HepG2 (cell line): Measurements from ENCODE around the gene AGPAT3. TPM values are rescaled to one million over a fixed set of nuclear protein-coding genes. Genes with fewer than 3 reads are reported as not detected.
A peak's percentile ranks its signal among the peaks of the same experiment; 100 is the strongest.

Source experiments
- ATAC-seq: fragments of 200-7000 bp; cut with Tn5 transposase; 3 replicates; pipeline ENCODE4 v1.9.1; 2020; ENCODE audit warnings: mild to moderate bottlenecking, moderate library complexity
- BruUV-seq: library from RNA; stranded (reverse); fragments of 400-500 nt; replicated peaks from 2 replicates; lab custom pipeline; 2021; lab: Mats Ljungman, UMichigan
- CTCF ChIA-PET: fragments of 300-600 bp; formaldehyde crosslinking; extraction: SDS; loops from one replicate; lab custom pipeline; 2021; ENCODE audit warnings: low total read pairs, inconsistent platforms, low intra/inter-chr PET ratio; lab: Yijun Ruan, JAX
- POLR2A ChIA-PET: fragments of 350-600 bp; sonication (Branson Sonifier 250); formaldehyde crosslinking; loops from one replicate; lab custom pipeline; 2020; ENCODE audit warnings: antibody characterized with exemption, inconsistent platforms; lab: Yijun Ruan, JAX
- DNase-seq: peaks from one replicate; pipeline ENCODE4 v3.0.0-alpha.2; 2015; ENCODE audit warnings: low spot score
- FAIRE-seq: peaks from 3 replicates; lab custom pipeline; 2011; peaks lifted over from hg19 to GRCh38; lab: Jason Lieb, UNC
- H2AFZ ChIP-seq: one replicate; pipeline ENCODE4 v1.6.1; 2011; ENCODE audit warnings: low read length, inconsistent platforms
- H3K27ac ChIP-seq: fragments of 300-600 bp; 3 replicates; pipeline ENCODE4 v1.8.0; 2011; ENCODE audit warnings: mixed run types, mild to moderate bottlenecking, mixed read lengths, low read length, inconsistent platforms; ENCODE audit not compliant: insufficient read depth; ENCODE audit errors: extremely low read length
- H3K27me3 ChIP-seq, 2 experiments: fragments of 200-600 bp in 1 of 2; 2 replicates in 1 of 2; 3 replicates in 1 of 2; pipeline versions ENCODE4 v1.6.0 to v1.8.0; 2011; ENCODE audit warnings: low read length in 2 of 2, mild to moderate bottlenecking in 2 of 2, moderate library complexity in 2 of 2, inconsistent platforms in 1 of 2; ENCODE audit not compliant: insufficient read depth in 2 of 2, control insufficient read depth in 1 of 2
- H3K36me3 ChIP-seq, 2 experiments: fragments of 200-600 bp in 1 of 2; replicated peaks in 1 of 2; 2 replicates in 1 of 2; 3 replicates in 1 of 2; pipeline versions ENCODE4 v1.5.1 to v1.8.0; 2011; ENCODE audit warnings: low read length in 2 of 2, inconsistent platforms in 1 of 2; ENCODE audit not compliant: insufficient read depth in 2 of 2, control insufficient read depth in 1 of 2
- H3K4me1 ChIP-seq: 2 replicates; pipeline ENCODE4 v1.5.1; 2012; ENCODE audit warnings: low read length, inconsistent platforms; ENCODE audit not compliant: insufficient read depth
- H3K4me2 ChIP-seq: 2 replicates; pipeline ENCODE4 v1.6.0; 2011; ENCODE audit warnings: low read depth, low read length, inconsistent platforms
- H3K4me3 ChIP-seq, 3 experiments: fragments of 200-600 bp in 1 of 3; sonication (generic), shearing (Covaris generic) in 1 of 3; replicated peaks in 1 of 3; 2 replicates each; pipeline ENCODE4 v1.5.1; 2011 to 2016; ENCODE audit warnings: low read length in 3 of 3, inconsistent platforms in 2 of 3, low read depth in 2 of 3, mild to moderate bottlenecking in 2 of 3, control low read depth in 1 of 3, mixed read lengths in 1 of 3; ENCODE audit not compliant: insufficient read depth in 1 of 3
- H3K79me2 ChIP-seq: one replicate; pipeline ENCODE4 v1.6.1; 2011; ENCODE audit warnings: low read length, inconsistent platforms; ENCODE audit not compliant: insufficient read depth
- H3K9ac ChIP-seq: 2 replicates; pipeline ENCODE4 v1.6.0; 2011; ENCODE audit warnings: mild to moderate bottlenecking, low read depth, low read length, inconsistent platforms; ENCODE audit not compliant: insufficient read depth
- H3K9me3 ChIP-seq: 2 replicates; pipeline ENCODE4 v1.5.1; 2012; ENCODE audit warnings: mild to moderate bottlenecking, low read length
- H4K20me1 ChIP-seq: 2 replicates; pipeline ENCODE4 v1.6.0; 2011; ENCODE audit warnings: inconsistent platforms, mild to moderate bottlenecking, low read length, moderate library complexity; ENCODE audit not compliant: insufficient read depth
- EHMT2 ChIP-seq: fragments of 200-600 bp; sonication (generic); IDR thresholded peaks from 2 replicates; pipeline ENCODE4 v1.7.0; 2017; ENCODE audit warnings: antibody characterized with exemption, low read depth, low read length, borderline replicate concordance
- FOXA3 ChIP-seq: IDR thresholded peaks from 2 replicates; pipeline ENCODE4 v1.6.1; 2016; ENCODE audit warnings: missing genetic modification reagents, missing compliant biosample characterization
- PHB2 ChIP-seq: fragments of 450-650 bp; IDR thresholded peaks from 2 replicates; pipeline ENCODE4 v1.6.1; 2018; ENCODE audit not compliant: partially characterized antibody
- POGZ ChIP-seq: sonication (generic); formaldehyde crosslinking; IDR thresholded peaks from 2 replicates; pipeline ENCODE4 v1.4.0; 2020; ENCODE audit warnings: mild to moderate bottlenecking, missing genetic modification reagents
- RBM39 ChIP-seq: fragments of 200-400 bp; formaldehyde crosslinking; IDR thresholded peaks from one replicate; pipeline ENCODE4 v1.6.1; 2018; ENCODE audit warnings: antibody characterized with exemption, mild to moderate bottlenecking, low read depth, low read length; ENCODE audit not compliant: poor library complexity, severe bottlenecking
- ZBTB38 ChIP-seq: sonication (generic); formaldehyde crosslinking; IDR thresholded peaks from 2 replicates; pipeline ENCODE4 v1.5.1; 2020; ENCODE audit warnings: mild to moderate bottlenecking, missing genetic modification reagents
- ZNF160 ChIP-seq: sonication (generic); formaldehyde crosslinking; IDR thresholded peaks from 2 replicates; pipeline ENCODE4 v1.8.0; 2022; ENCODE audit warnings: mild to moderate bottlenecking, inconsistent platforms, missing genetic modification reagents
- ZNF256 ChIP-seq: sonication (generic); formaldehyde crosslinking; conservative IDR thresholded peaks from 2 replicates; pipeline ENCODE4 v1.4.0; 2020; ENCODE audit warnings: missing genetic modification reagents
- ZNF3 ChIP-seq: IDR thresholded peaks from 2 replicates; pipeline ENCODE4 v1.7.0; 2017; ENCODE audit warnings: inconsistent platforms
- ZNF484 ChIP-seq: sonication (generic); formaldehyde crosslinking; IDR thresholded peaks from 2 replicates; pipeline ENCODE4 v1.5.1; 2020; ENCODE audit warnings: mild to moderate bottlenecking, low read depth, missing genetic modification reagents, borderline replicate concordance
- WGBS: methylation state at CpG from one replicate; pipeline ENCODE4 v1.1.6; 2017; ENCODE audit warnings: low lambda C conversion rate; 5-methylcytosine and 5-hydroxymethylcytosine counted together
- in situ Hi-C: cut with HindIII; loops from 2 replicates; pipeline ENCODE4 v1.10.0; 2017; ENCODE audit warnings: low pct_unique_long_range_greater_than_20kb; ENCODE audit not compliant: extremely low pct_ligation_motif_present
- intact Hi-C: fragments of 100-400 bp; cut with micrococcal nuclease; formaldehyde crosslinking; loops from one replicate; pipeline ENCODE4 v1.10.0; 2022; ENCODE audit not compliant: unreplicated experiment
- polyA plus RNA-seq, 8 experiments: library from polyadenylated mRNA; depleted of rRNA in 3 of 8; stranded (reverse) in 7 of 8; unstranded in 1 of 8; fragments of >200 nt; fragmentation: Illumina TruSeq in 4 of 8; extraction: Trizol in 4 of 8; gene quantifications; 2 replicates each; pipeline versions ENCODE4 v1.2.1 to v1.2.3, GENCODE V29; 2011 to 2016; ENCODE audit warnings: low read depth in 4 of 8, missing spikeins in 1 of 8, mixed read lengths in 1 of 8; ENCODE audit not compliant: insufficient read depth in 1 of 8
- total RNA-seq, 5 experiments: library from RNA; depleted of rRNA; stranded (reverse); fragments of >200 nt; fragmentation: Illumina TruSeq; extraction: Trizol; gene quantifications; 2 replicates each; pipeline ENCODE4 v1.2.3, GENCODE V29; 2016; ENCODE audit warnings: low read depth in 1 of 5
- TF ChIP-seq, protein P1 (sequence below): IDR thresholded peaks from 2 replicates; pipeline ENCODE4 v1.6.1; 2016; ENCODE audit warnings: missing compliant biosample characterization, missing genetic modification reagents, borderline replicate concordance
- TF ChIP-seq, protein P2 (sequence below): sonication (generic); formaldehyde crosslinking; IDR thresholded peaks from 2 replicates; pipeline ENCODE4 v1.4.0; 2020; ENCODE audit warnings: low read depth, mild to moderate bottlenecking, missing genetic modification reagents
- TF ChIP-seq, protein P3 (sequence below): sonication (generic); formaldehyde crosslinking; IDR thresholded peaks from 2 replicates; pipeline ENCODE4 v1.5.0; 2020; ENCODE audit warnings: mild to moderate bottlenecking, missing genetic modification reagents, borderline replicate concordance

The AGPAT3 gene
- total and polyA plus RNA-seq, 2 of the 13 experiments (the other 11 are each of a cell fraction or from before 2014, with no cell fraction given), result 32.2 to 54.4 TPM

DNA sequence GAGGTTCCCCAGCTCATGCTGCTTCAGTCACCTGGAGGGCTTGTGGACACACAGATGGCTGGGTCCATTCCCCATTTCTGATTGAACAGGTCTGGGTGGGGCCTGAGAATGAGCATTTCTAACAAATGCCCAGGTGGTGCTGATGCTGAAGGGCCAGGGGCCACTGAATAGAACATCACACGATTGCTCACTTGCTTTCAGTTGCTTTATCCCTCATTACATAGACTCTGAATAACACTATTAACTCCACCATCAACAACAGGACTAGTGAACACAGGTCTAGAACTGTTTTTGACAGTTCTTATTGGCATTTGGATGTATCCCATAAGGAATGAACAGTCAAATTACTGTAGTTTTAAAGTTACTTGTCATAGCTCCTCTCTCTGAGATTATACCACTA lies 159.2 kb downstream of the AGPAT3 start (continued):
- TF ChIP-seq, protein P1, sequence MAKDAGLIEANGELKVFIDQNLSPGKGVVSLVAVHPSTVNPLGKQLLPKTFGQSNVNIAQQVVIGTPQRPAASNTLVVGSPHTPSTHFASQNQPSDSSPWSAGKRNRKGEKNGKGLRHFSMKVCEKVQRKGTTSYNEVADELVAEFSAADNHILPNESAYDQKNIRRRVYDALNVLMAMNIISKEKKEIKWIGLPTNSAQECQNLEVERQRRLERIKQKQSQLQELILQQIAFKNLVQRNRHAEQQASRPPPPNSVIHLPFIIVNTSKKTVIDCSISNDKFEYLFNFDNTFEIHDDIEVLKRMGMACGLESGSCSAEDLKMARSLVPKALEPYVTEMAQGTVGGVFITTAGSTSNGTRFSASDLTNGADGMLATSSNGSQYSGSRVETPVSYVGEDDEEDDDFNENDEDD (CRISPR knock-in tag), result no peak
- no peak for TF ChIP-seq PHB2
- TF ChIP-seq ZBTB38, result no peak
- TF ChIP-seq ZNF484, result no peak
- TF ChIP-seq, protein P2, sequence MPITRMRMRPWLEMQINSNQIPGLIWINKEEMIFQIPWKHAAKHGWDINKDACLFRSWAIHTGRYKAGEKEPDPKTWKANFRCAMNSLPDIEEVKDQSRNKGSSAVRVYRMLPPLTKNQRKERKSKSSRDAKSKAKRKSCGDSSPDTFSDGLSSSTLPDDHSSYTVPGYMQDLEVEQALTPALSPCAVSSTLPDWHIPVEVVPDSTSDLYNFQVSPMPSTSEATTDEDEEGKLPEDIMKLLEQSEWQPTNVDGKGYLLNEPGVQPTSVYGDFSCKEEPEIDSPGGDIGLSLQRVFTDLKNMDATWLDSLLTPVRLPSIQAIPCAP (CRISPR knock-in tag), result no peak
- no peak for TF ChIP-seq ZNF3
- TF ChIP-seq, all 625 proteins: peak for 0

DNA sequence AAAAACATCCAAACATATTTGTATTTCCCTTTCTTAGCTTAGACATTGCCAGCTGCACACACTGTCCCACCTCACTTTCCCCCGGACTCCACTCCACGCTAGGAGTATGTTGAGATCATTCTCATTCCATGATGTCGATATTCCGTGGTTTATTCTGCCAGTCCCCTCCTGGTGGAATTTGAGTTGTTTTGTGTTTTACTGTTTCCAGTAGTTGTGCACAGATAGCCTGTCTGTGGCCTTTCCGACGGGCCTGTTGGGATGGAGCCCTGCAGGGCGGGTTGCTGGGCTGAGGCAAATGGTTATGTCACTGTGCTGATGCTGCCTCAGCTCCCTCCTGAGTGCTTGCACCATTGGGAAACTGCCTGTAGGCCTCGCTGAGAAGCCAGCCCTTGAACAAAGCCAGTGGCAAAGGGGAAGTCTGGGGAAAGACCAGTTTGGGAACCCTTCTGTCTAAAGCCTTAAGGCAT lies 159.9 kb downstream of the AGPAT3 start:
- no peak overlapping the region for H3K9ac ChIP-seq
- DNase-seq (no peak), FAIRE-seq (no peak), ATAC-seq (peak; percentile 42; the same call in 2 of the 3 replicates)
- peaks cover 0 to 5% of the 10 kb centered on the region in 2 experiments; a peak in 1 of 5 replicates for H3K36me3 ChIP-seq
- CTCF ChIA-PET, result no interaction called here
- POLR2A ChIA-PET, result no interaction called here
- in situ Hi-C loops, result loop anchor here (5.0 kb wide), 1 partner anchor 42 kb away; no protein-coding TSS in a partner anchor
- no peak overlapping the region for H3K4me2 ChIP-seq
- peaks cover 50% of the 10 kb centered on the region for H3K4me1 ChIP-seq
- no peak overlapping the region for H3K27ac ChIP-seq
- peaks cover 89% of the 10 kb centered on the region for H3K79me2 ChIP-seq
- no peak overlapping the region for H2AFZ ChIP-seq
- H3K27me3 ChIP-seq, result no peaks in the 10 kb centered on the region
- H3K4me3 ChIP-seq, result no peak overlapping the region
- BruUV-seq, result no TSS peak
- H4K20me1 ChIP-seq, result peaks cover 17% of the 10 kb centered on the region
- 91% methylated on average over 7 of the region's 8 CpGs for WGBS
- TF ChIP-seq ZNF256 (CRISPR knock-in tag) (no peak), EHMT2 (no peak), FOXA3 (no peak), POGZ (no peak), ZNF160 (no peak), RBM39 (no peak)
- TF ChIP-seq, protein P3, sequence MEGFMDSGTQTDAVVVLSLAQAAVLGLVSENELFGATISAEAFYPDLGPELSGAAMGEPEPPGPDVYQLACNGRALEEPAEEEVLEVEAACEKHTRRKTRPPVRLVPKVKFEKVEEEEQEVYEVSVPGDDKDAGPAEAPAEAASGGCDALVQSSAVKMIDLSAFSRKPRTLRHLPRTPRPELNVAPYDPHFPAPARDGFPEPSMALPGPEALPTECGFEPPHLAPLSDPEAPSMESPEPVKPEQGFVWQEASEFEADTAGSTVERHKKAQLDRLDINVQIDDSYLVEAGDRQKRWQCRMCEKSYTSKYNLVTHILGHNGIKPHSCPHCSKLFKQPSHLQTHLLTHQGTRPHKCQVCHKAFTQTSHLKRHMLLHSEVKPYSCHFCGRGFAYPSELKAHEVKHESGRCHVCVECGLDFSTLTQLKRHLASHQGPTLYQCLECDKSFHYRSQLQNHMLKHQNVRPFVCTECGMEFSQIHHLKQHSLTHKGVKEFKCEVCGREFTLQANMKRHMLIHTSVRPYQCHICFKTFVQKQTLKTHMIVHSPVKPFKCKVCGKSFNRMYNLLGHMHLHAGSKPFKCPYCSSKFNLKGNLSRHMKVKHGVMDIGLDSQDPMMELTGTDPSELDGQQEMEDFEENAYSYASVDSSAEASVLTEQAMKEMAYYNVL, result no peak
- TF ChIP-seq, all 625 proteins: peak for 0
- no peaks in the 10 kb centered on the region for H3K9me3 ChIP-seq
- intact Hi-C loops, result no loop called here
